ENCODE results near the gene CD4.

The CD4 gene

GRCh38 chr12:6765634-6766581 lies 23.4 kb upstream of the CD4 start, which contains the start of gene PTMS:
Gene PTMS (plus strand): TSS chr12:6766363. CDS start chr12:6766706, 343 bp downstream.
- DNase-seq (ENCODE audit: low read depth) = no peak

GRCh38 chr12:6766651-6767349 lies 22.5 kb upstream of the CD4 start:
- no peak for DNase-seq (ENCODE audit: low read depth)

- no peak for DNase-seq (ENCODE audit: low read depth)
Measured at GRCh38 chr12:6767353-6768319, 21.7 kb upstream of the CD4 start.

- DNase-seq (ENCODE audit: low read depth) = no peak
Measured at GRCh38 chr12:6768437-6768914, 20.9 kb upstream of the CD4 start.

GRCh38 chr12:6768990-6769389 lies 20.3 kb upstream of the CD4 start:
- no peak for DNase-seq (ENCODE audit: low read depth)

- no peak for DNase-seq (ENCODE audit: low read depth)
Measured at GRCh38 chr12:6769666-6770065, 19.7 kb upstream of the CD4 start.

GRCh38 chr12:6770094-6770493 lies 19.2 kb upstream of the CD4 start:
- no peak for DNase-seq (ENCODE audit: low read depth)

GRCh38 chr12:6770600-6770999 lies 18.7 kb upstream of the CD4 start:
- DNase-seq (ENCODE audit: low read depth) = no peak

GRCh38 chr12:6771091-6771495 lies 18.2 kb upstream of the CD4 start:
- DNase-seq (ENCODE audit: low read depth) = no peak

- DNase-seq (ENCODE audit: low read depth) = no peak
Measured at GRCh38 chr12:6771509-6772330, 17.6 kb upstream of the CD4 start.

- peak; percentile 50 for DNase-seq (ENCODE audit: low read depth)
Measured at GRCh38 chr12:6772331-6772695, 17.0 kb upstream of the CD4 start, which contains the start of gene LAG3. Gene LAG3 (plus strand): TSS chr12:6772520. CDS start chr12:6772853, 333 bp downstream.

- no peak for DNase-seq (ENCODE audit: low read depth)
Measured at GRCh38 chr12:6772726-6773589, 16.4 kb upstream of the CD4 start.

GRCh38 chr12:6773590-6774351 lies 15.6 kb upstream of the CD4 start:
- DNase-seq (ENCODE audit: low read depth) = no peak

- DNase-seq (ENCODE audit: low read depth) = no peak
Measured at GRCh38 chr12:6774499-6775062, 14.7 kb upstream of the CD4 start.

- no peak for DNase-seq (ENCODE audit: low read depth)
Measured at GRCh38 chr12:6775185-6776174, 13.8 kb upstream of the CD4 start.

- DNase-seq (ENCODE audit: low read depth) = no peak
Measured at GRCh38 chr12:6777386-6777785, 11.9 kb upstream of the CD4 start.

GRCh38 chr12:6778217-6778573 lies 11.1 kb upstream of the CD4 start:
- no peak for DNase-seq (ENCODE audit: low read depth)

Data from activated T-helper 9 cell treated with anti-CD3 and anti-CD28 coated beads, Interleukin-2, amount 50 U/mL, for 16 hours (primary cell).